GM21515 (cell line): ENCODE measurements around the gene DCAF8L1.
"Not testable (repeated sequence)": the region's sequence is repeated elsewhere in the genome, so short reads cannot be mapped to it uniquely, and the experiment has no call there.

Experiments
- ATAC-seq: cut with Tn5 transposase; IDR thresholded peaks from one replicate; pipeline ENCODE4 v1.9.1; 2021; ENCODE audit not compliant: unreplicated experiment

Gene DCAF8L1

GRCh38 chrX:27981349-27981748, at the start of gene DCAF8L1:
TSS of gene DCAF8L1 (minus strand) at chrX:27981449. CDS start at chrX:27981334, 115 bp downstream.
- no peak for ATAC-seq

DNA sequence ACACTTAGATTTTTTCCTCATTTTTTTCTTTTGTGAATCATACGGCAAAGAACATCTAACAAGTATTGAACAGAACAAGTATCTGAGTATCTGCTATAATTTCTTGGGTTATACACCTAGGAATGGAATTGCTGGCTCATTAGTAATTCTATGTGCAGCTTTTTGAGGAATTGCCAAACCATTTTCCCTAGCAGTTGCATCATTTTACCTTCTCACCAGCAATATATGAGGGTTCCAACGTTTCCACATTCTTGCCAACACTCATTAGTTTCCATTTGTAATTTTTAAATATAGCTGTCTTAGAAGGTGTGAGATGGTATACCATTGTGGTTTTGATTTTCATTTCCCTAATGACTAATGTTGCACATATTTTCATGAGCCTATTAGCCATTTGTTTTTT, 41.1 kb upstream of the DCAF8L1 start:
- no peak for ATAC-seq

DNA sequence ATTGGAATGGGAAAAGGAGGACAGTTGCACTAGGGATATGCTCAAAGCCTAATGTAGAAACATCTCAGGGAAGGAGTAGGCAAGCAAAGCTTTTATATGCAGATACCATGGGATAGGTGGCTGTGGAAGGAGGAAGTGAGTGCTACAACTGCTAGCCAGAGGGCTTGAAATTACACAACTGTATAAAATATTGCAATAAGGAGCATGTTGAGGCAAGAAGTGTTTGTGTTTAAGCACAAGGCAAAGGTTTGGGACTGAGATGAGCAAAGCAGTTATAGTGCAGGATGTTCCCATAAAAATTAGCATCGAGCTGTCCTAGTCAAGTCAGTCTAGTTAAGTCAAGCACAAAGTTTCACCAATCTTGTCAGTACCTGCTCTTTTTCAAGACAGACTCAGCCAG, 35.6 kb upstream of the DCAF8L1 start:
- ATAC-seq, result no peak

DNA sequence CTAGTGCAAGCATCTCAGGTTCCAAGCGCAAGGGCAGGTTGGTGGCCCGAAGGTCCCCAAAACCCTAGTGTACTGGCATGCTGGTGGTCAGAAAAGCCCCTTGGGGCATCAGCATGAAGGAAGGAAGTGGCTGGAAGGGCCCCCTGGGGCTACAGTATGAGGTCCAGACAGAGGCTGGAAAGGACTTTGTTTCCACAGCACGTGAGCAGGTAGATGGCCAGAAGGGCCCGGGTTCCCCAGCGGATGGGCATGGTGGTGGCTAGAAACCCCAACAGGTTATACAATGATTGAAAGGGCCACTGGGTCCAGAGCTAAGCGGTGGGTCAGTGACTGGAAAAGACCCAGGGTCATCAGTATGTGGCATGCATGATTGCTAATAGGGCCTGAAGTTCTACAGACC, 34.7 kb upstream of the DCAF8L1 start:
- ATAC-seq, result no peak

GRCh38 chrX:28010875-28011274, 29.6 kb upstream of the DCAF8L1 start:
- no peak for ATAC-seq

DNA sequence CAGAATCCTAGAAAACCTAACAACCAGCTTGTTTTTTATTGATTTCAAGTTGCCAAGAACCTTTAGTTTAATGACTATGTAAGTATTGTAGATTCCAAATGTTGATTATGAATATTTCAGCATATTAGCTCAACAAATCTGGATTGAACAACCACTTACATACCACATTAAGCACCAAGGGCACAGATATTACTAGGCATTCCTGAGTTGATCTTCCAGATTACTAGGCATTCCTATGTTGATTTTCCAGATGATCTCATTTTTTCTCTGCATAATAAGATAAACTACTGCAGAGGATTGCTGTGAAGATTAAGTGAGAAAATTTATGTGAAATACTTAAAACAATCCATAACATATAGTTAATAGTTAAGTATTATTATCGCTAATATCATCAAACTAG, 17.4 kb upstream of the DCAF8L1 start:
- ATAC-seq, result no peak

GRCh38 chrX:27997622-27998021, 16.4 kb upstream of the DCAF8L1 start:
- no peak for ATAC-seq

DNA sequence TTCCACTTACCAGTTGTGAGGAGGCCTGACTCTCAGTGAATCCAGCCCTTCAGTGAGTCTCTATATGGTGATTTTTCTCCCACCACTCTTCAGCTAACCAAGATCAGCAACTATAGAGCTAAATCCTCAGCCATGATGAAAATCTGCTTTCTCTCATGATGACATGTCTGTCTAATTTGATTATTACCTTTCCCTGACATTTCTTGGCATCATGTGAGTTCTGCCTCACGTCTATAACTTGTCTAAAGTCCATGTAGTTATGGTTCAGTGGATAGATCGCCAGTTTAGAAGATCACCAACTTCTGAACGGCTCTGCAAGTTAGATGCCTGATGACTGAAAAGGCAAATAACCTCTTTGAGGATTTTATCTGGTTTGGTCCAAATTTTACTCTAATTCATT, 14.9 kb upstream of the DCAF8L1 start:
- ATAC-seq, result no peak

- no peak for ATAC-seq
Observed at GRCh38 chrX:27995611-27996010, 14.4 kb upstream of the DCAF8L1 start.

GRCh38 chrX:27987862-27988646, 6.8 kb upstream of the DCAF8L1 start:
- ATAC-seq, result no peak

- not testable (repeated sequence) for ATAC-seq
Observed at GRCh38 chrX:27976934-27977333, 4.3 kb downstream of the DCAF8L1 start.

- no peak for ATAC-seq
Observed at GRCh38 chrX:27976284-27976683, 5.0 kb downstream of the DCAF8L1 start.

DNA sequence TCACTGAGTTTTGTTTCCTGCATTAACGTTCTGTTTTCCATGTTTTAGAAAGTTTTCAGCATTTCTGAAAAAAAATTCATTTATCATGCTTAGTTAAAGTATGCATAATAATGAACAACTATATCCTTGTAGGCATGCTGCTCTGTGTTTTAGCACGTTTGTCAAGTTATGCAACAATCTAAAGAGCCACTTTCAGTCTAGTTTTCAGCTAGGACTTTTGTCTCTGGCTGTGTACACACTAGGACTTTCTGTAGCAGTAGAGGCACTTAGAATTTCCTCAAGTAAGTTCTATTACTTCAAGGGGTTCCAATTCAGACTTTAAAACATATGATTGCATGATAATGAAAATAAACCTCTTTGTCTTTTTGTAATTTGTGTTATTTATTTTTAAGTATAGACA, 12.4 kb downstream of the DCAF8L1 start:
- ATAC-seq, result no peak

GRCh38 chrX:27968352-27968751, 12.9 kb downstream of the DCAF8L1 start:
- ATAC-seq, result no peak

DNA sequence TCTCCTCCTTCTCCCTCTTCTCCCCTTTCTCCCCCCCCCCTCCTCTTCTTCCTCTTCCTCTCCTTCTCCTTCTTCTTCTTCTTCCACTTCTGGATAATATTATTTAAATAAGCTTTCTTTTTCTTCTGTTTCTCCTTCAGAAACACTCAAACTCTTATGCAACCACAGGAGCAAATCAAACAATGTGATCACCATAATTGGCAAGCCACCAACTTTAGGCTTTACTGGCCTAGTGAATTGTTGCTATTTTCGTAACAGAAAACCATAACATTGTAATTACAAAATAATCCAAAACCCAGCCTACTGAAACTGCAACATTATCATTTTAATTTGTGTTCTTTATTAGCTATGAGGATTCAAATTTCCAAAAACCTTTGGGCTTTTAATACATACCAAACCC, 14.3 kb downstream of the DCAF8L1 start:
- no peak for ATAC-seq

DNA sequence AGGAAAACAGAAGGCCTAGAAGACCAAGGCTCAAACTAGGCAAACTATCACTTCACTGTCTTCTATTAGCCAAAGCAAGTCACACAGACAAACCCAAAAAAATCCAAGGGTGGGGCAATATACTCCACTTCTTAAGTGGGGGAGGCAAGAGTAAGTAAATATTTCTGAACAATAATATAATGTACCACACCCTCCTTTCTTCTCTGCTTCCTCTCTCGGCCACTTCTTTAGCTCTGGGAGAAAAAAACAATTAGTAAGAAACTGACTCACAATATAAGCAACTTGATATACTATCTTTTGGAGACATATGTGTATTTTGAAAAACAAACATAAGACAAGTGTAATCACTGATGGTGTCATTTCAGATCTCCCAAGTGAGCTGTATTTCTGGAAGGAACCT, 14.8 kb downstream of the DCAF8L1 start:
- no peak for ATAC-seq

DNA sequence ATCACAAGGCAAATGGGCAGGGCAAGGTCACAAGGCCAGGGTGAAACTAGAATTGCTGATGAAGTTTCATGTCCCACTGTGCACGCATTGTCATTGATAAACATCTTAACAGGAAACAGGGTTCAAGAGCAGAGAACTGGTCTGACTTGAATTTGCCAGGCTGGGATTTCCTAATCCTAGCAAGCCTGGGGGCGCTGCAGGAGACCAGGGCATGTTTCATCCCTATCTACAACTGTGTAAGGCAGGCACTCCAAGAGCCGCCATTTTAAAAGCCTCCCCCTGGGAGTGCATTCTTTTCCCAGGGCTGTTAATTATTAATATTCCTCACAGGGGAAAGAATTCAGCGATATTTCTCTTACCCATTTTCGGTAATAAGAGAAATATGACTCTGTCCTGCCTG, 15.9 kb downstream of the DCAF8L1 start:
- ATAC-seq, result not testable (repeated sequence)

- ATAC-seq, result no peak
Observed at GRCh38 chrX:27964432-27964831, 16.8 kb downstream of the DCAF8L1 start.

DNA sequence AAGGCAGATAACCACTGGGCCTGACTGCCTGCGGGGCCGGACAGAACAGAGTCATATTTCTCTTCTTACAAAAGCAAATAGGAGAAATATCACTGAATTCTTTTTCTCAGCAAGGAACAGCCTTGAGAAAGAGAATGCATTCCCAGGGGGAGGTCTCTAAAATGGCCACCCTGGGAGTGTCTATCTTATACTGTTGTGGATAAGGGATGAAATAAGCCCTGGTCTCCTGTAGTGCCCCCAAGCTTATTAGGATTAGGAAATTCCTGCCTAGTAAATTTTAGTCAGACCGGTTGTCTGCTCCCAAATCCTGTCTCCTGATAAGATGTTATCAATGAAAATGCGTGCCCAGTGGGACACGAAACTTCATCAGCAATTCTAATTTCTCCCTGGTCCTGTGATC, 20.8 kb downstream of the DCAF8L1 start:
- ATAC-seq, result not testable (repeated sequence)

DNA sequence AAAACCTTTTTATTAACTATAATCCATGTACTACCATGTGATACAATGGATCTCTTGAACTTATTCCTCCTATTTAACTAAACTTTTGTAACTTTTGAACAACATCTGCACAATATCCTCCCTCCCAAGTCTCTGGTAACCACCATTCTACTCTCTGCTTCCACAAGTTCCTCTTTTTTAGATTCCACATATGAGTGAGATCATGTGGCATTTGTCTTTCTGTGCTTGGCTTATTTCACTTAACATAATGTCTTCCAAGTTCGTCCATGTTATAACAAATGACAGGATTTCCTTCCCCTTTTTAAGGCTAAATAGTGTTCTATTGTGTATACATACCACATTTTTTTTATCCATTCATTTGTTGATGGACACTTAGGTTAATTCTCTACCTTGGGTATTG, 28.1 kb downstream of the DCAF8L1 start:
- no peak for ATAC-seq

GRCh38 chrX:27933361-27933760, 47.9 kb downstream of the DCAF8L1 start:
- no peak for ATAC-seq
